Subcutaneous abdominal adipose tissue (tissue), 5 donors: ENCODE measurements around the gene RTP3.

ENCODE experiments used
- H3K27ac ChIP-seq: one replicate; pipeline ENCODE4 v1.7.0; 2013; ENCODE audit warnings: low read depth, mild to moderate bottlenecking, inconsistent platforms, low read length, moderate library complexity
- H3K27me3 ChIP-seq, 5 donors: one replicate each; pipeline ENCODE4 v1.7.0; 2013; ENCODE audit warnings: low read length in 5 of 5, inconsistent platforms in 1 of 5; ENCODE audit not compliant: control insufficient read depth in 5 of 5, insufficient read depth in 4 of 5
- H3K36me3 ChIP-seq, 5 donors: one replicate each; pipeline ENCODE4 v1.7.0; 2013; ENCODE audit warnings: low read length in 5 of 5; ENCODE audit not compliant: control insufficient read depth in 5 of 5, insufficient read depth in 5 of 5
- H3K4me1 ChIP-seq, 5 donors: one replicate each; pipeline ENCODE4 v1.7.0; 2013; ENCODE audit warnings: low read length in 5 of 5, mild to moderate bottlenecking in 3 of 5, moderate library complexity in 1 of 5; ENCODE audit not compliant: control insufficient read depth in 5 of 5, insufficient read depth in 5 of 5
- H3K4me3 ChIP-seq, 5 donors: one replicate each; pipeline ENCODE4 v1.7.0; 2013; ENCODE audit warnings: low read length in 5 of 5, low read depth in 1 of 5
- H3K9ac ChIP-seq, 5 donors: one replicate each; pipeline ENCODE4 v1.7.0; 2013; ENCODE audit warnings: low read length in 5 of 5, mild to moderate bottlenecking in 4 of 5, moderate library complexity in 3 of 5
- H3K9me3 ChIP-seq, 5 donors: one replicate each; pipeline ENCODE4 v1.7.0; 2013; ENCODE audit warnings: low read length in 5 of 5; ENCODE audit not compliant: control insufficient read depth in 5 of 5
- donor health status: healthy.
- donor health status: healthy.
- donor health status: healthy.
- donor health status: healthy.
- donor health status: healthy.

RTP3 gene

GRCh38 chr3:46497556-46498265, at the start of gene RTP3:
TSS of gene RTP3 (plus strand) at chr3:46497976. CDS start at chr3:46498063, 87 bp downstream.
- Histone ChIP-seq H3K27ac (no peak within 1 kb of the TSS), H3K4me1 (peaks cover 0 to 21% (median 4%) of the 10 kb centered on the region in 5 donors), H3K27me3 (peaks cover 0 to 3% (median 0%) of the 10 kb centered on the region in 5 donors), H3K4me3 (no peak within 1 kb of the TSS), H3K9me3 (no peaks in the 10 kb centered on the region), H3K9ac (no peak within 1 kb of the TSS), H3K36me3 (no peaks in the 10 kb centered on the region)

GRCh38 chr3:46448721-46449120, 49.1 kb upstream of the RTP3 start:
- Histone ChIP-seq H3K27ac (no peak overlapping the region), H3K36me3 (peaks cover 0 to 44% (median 10%) of the 10 kb centered on the region in 5 donors)

GRCh38 chr3:46449755-46450552, 47.8 kb upstream of the RTP3 start:
- Histone ChIP-seq H3K4me3 (no peak overlapping the region), H3K9ac (no peak overlapping the region), H3K9me3 (no peaks in the 10 kb centered on the region), H3K27me3 (peaks cover 0 to 3% (median 3%) of the 10 kb centered on the region in 5 donors), H3K4me1 (peaks cover 0 to 5% (median 0%) of the 10 kb centered on the region in 5 donors), H3K27ac (no peak overlapping the region), H3K36me3 (peaks cover 0 to 42% (median 4%) of the 10 kb centered on the region in 5 donors)

More at GRCh38 chr3:46448721-46449120, 49.1 kb upstream of the RTP3 start:
- peaks cover 0 to 5% (median 0%) of the 10 kb centered on the region in 5 donors for H3K4me1 ChIP-seq
- no peaks in the 10 kb centered on the region for H3K9me3 ChIP-seq
- H3K27me3 ChIP-seq, result peaks cover 0 to 3% (median 3%) of the 10 kb centered on the region in 5 donors
- H3K9ac ChIP-seq, result no peak overlapping the region
- no peak overlapping the region for H3K4me3 ChIP-seq

GRCh38 chr3:46453526-46454208, 44.1 kb upstream of the RTP3 start:
- H3K4me1 ChIP-seq, result no peaks in the 10 kb centered on the region
- H3K36me3 ChIP-seq, result peaks cover 0 to 31% (median 11%) of the 10 kb centered on the region in 5 donors
- H3K9me3 ChIP-seq, result no peaks in the 10 kb centered on the region
- no peak overlapping the region for H3K4me3 ChIP-seq
- no peak overlapping the region for H3K27ac ChIP-seq
- H3K9ac ChIP-seq, result no peak overlapping the region
- peaks cover 0 to 5% (median 3%) of the 10 kb centered on the region in 5 donors for H3K27me3 ChIP-seq

GRCh38 chr3:46454209-46454595, 43.6 kb upstream of the RTP3 start:
- no peak overlapping the region for H3K27ac ChIP-seq
- no peak overlapping the region for H3K4me3 ChIP-seq
- H3K9ac ChIP-seq, result no peak overlapping the region
- no peaks in the 10 kb centered on the region for H3K9me3 ChIP-seq
- H3K36me3 ChIP-seq, result peaks cover 0 to 29% (median 11%) of the 10 kb centered on the region in 5 donors
- H3K27me3 ChIP-seq, result peaks cover 0 to 5% (median 3%) of the 10 kb centered on the region in 5 donors
- H3K4me1 ChIP-seq, result no peaks in the 10 kb centered on the region

GRCh38 chr3:46454606-46455005, 43.2 kb upstream of the RTP3 start:
- H3K9ac ChIP-seq, result no peak overlapping the region
- peaks cover 0 to 5% (median 3%) of the 10 kb centered on the region in 5 donors for H3K27me3 ChIP-seq
- no peak overlapping the region for H3K27ac ChIP-seq
- no peaks in the 10 kb centered on the region for H3K9me3 ChIP-seq
- peaks cover 0 to 29% (median 11%) of the 10 kb centered on the region in 5 donors for H3K36me3 ChIP-seq
- no peak overlapping the region for H3K4me3 ChIP-seq
- H3K4me1 ChIP-seq, result no peaks in the 10 kb centered on the region

GRCh38 chr3:46455231-46456115, 42.3 kb upstream of the RTP3 start:
- peaks cover 0 to 4% (median 1%) of the 10 kb centered on the region in 5 donors for H3K27me3 ChIP-seq

GRCh38 chr3:46456118-46456517, 41.7 kb upstream of the RTP3 start:
- Histone ChIP-seq H3K9ac (no peak overlapping the region), H3K4me1 (no peaks in the 10 kb centered on the region), H3K9me3 (peaks cover 0 to 6% (median 0%) of the 10 kb centered on the region in 5 donors), H3K4me3 (no peak overlapping the region), H3K36me3 (peaks cover 0 to 24% (median 11%) of the 10 kb centered on the region in 5 donors), H3K27ac (no peak overlapping the region), H3K27me3 (peaks cover 0 to 2% (median 0%) of the 10 kb centered on the region in 5 donors)

More at GRCh38 chr3:46455231-46456115, 42.3 kb upstream of the RTP3 start:
- Histone ChIP-seq H3K9me3 (peaks cover 0 to 4% (median 0%) of the 10 kb centered on the region in 5 donors), H3K4me3 (no peak overlapping the region), H3K36me3 (peaks cover 0 to 26% (median 11%) of the 10 kb centered on the region in 5 donors), H3K9ac (no peak overlapping the region), H3K27ac (no peak overlapping the region), H3K4me1 (no peaks in the 10 kb centered on the region)

- H3K9ac ChIP-seq, result no peak overlapping the region
- no peak overlapping the region for H3K4me3 ChIP-seq
- peaks cover 0 to 6% (median 0%) of the 10 kb centered on the region in 5 donors for H3K9me3 ChIP-seq
- H3K27ac ChIP-seq, result no peak overlapping the region
- H3K36me3 ChIP-seq, result peaks cover 0 to 12% (median 8%) of the 10 kb centered on the region in 5 donors
- H3K4me1 ChIP-seq, result peaks cover 0 to 32% (median 19%) of the 10 kb centered on the region in 5 donors
- peaks cover 13 to 30% (median 24%) of the 10 kb centered on the region in 5 donors for H3K27me3 ChIP-seq
These were observed 37.7 kb upstream of the RTP3 start for GRCh38 chr3:46460051-46460450.
